ENCODE measurements around the gene FRS3.

GRCh38 chr6:41759106-41759904 lies 20.4 kb downstream of the FRS3 start:
- TF ChIP-seq CTCF (IDR thresholded peaks at IDR 0.05; ENCODE audit: poor library complexity) (no peak), EZH2 (IDR thresholded peaks at IDR 0.05; ENCODE audit: borderline replicate concordance) (no peak), EZH2phosphoT487 (IDR thresholded peaks at IDR 0.05; ENCODE audit: low read depth, severe bottlenecking, unreplicated experiment) (no peak)

All from hepatocyte (in vitro differentiated cells).